GM23338 (cell line): ENCODE data around the gene MESP1. TPM values are rescaled to one million over a fixed set of nuclear protein-coding genes. Genes with fewer than 3 reads are reported as not detected.

Source experiments
- ATAC-seq: fragments of 200-7000 bp; cut with Tn5 transposase; 3 replicates; pipeline ENCODE4 v1.9.1; 2020
- DNase-seq: peaks from one replicate; pipeline ENCODE4 v3.0.0-alpha.2; 2015; ENCODE audit warnings: low spot score
- H2AFZ ChIP-seq: fragments of 200-600 bp; sonication (generic); 2 replicates; pipeline ENCODE4 v1.8.0; 2016; ENCODE audit warnings: antibody characterized with exemption, mild to moderate bottlenecking, moderate library complexity
- H3F3A ChIP-seq: fragments of 200-600 bp; sonication (generic); replicated peaks from 2 replicates; pipeline ENCODE4 v1.8.0; 2017; ENCODE audit warnings: antibody characterized with exemption, mixed run types, low read depth
- H3K27ac ChIP-seq: fragments of 200-600 bp; sonication (generic); 2 replicates; pipeline ENCODE4 v1.6.1; 2016; ENCODE audit warnings: low read depth
- H3K27me3 ChIP-seq: fragments of 200-600 bp; sonication (generic); 2 replicates; pipeline ENCODE4 v1.8.0; 2016; ENCODE audit warnings: mild to moderate bottlenecking, mixed run types, moderate library complexity; ENCODE audit not compliant: insufficient read depth
- H3K36me3 ChIP-seq: fragments of 200-600 bp; sonication (generic); 2 replicates; pipeline ENCODE4 v1.8.0; 2016; ENCODE audit warnings: mild to moderate bottlenecking; ENCODE audit not compliant: insufficient read depth
- H3K4me1 ChIP-seq: fragments of 200-600 bp; sonication (generic); 2 replicates; pipeline ENCODE4 v1.8.0; 2016; ENCODE audit warnings: mild to moderate bottlenecking, moderate library complexity; ENCODE audit not compliant: insufficient read depth
- H3K4me2 ChIP-seq: fragments of 200-600 bp; sonication (generic); 2 replicates; pipeline ENCODE4 v1.7.1; 2017; ENCODE audit warnings: mixed run types
- H3K4me3 ChIP-seq: fragments of 200-600 bp; sonication (generic); 2 replicates; pipeline ENCODE4 v1.6.1; 2016; ENCODE audit warnings: mixed run types
- H3K79me2 ChIP-seq: fragments of 200-600 bp; sonication (generic); replicated peaks from 2 replicates; pipeline ENCODE4 v1.8.0; 2017; ENCODE audit warnings: mild to moderate bottlenecking; ENCODE audit not compliant: insufficient read depth
- H3K9me2 ChIP-seq: fragments of 200-600 bp; sonication (generic); 2 replicates; pipeline ENCODE4 v1.8.0; 2017; ENCODE audit not compliant: insufficient read depth
- H4K20me1 ChIP-seq: fragments of 200-600 bp; sonication (generic); replicated peaks from 2 replicates; pipeline ENCODE4 v1.8.0; 2017; ENCODE audit warnings: mild to moderate bottlenecking; ENCODE audit not compliant: insufficient read depth
- H3K27ac Mint-ChIP-seq: 2 replicates; pipeline ENCODE4 v1.8.0; 2020; ENCODE audit warnings: inconsistent platforms, mild to moderate bottlenecking, moderate library complexity, mixed read lengths
- H3K27me3 Mint-ChIP-seq: 3 replicates; pipeline ENCODE4 v1.8.0; 2022; ENCODE audit warnings: low read depth, mild to moderate bottlenecking, moderate library complexity, mixed read lengths, inconsistent platforms; ENCODE audit not compliant: insufficient read depth, poor library complexity
- H3K36me3 Mint-ChIP-seq: 3 replicates; pipeline ENCODE4 v1.8.0; 2021; ENCODE audit warnings: low read depth, mild to moderate bottlenecking, inconsistent platforms, moderate library complexity, mixed read lengths
- H3K4me1 Mint-ChIP-seq: 3 replicates; pipeline ENCODE4 v1.8.0; 2020; ENCODE audit warnings: mild to moderate bottlenecking, inconsistent platforms, mixed read lengths
- H3K4me3 Mint-ChIP-seq: 3 replicates; pipeline ENCODE4 v1.8.0; 2021; ENCODE audit warnings: moderate library complexity, mild to moderate bottlenecking, inconsistent platforms, mixed read lengths
- H3K9me3 Mint-ChIP-seq: 3 replicates; pipeline ENCODE4 v1.8.0; 2020; ENCODE audit warnings: moderate library complexity, mild to moderate bottlenecking, inconsistent platforms, mixed read lengths
- CTCF ChIP-seq, 2 experiments: fragments of 200-600 bp in 1 of 2; sonication (generic) in 1 of 2; conservative IDR thresholded peaks; 2 replicates each; pipeline versions ENCODE4 v1.5.1 to v1.6.1; 2016 to 2017; ENCODE audit warnings: antibody characterized with exemption in 2 of 2, low read depth in 2 of 2, mild to moderate bottlenecking in 2 of 2, moderate library complexity in 1 of 2
- NANOG ChIP-seq: IDR thresholded peaks from 2 replicates; pipeline ENCODE4 v1.6.1; 2016; ENCODE audit warnings: antibody characterized with exemption, borderline replicate concordance
- POLR2AphosphoS5 ChIP-seq: IDR thresholded peaks from 2 replicates; pipeline ENCODE4 v1.6.1; 2016; ENCODE audit warnings: antibody characterized with exemption, low read depth
- STAT1 ChIP-seq: IDR thresholded peaks from one replicate; pipeline ENCODE4 v1.6.1; 2016; ENCODE audit warnings: antibody characterized with exemption; ENCODE audit not compliant: unreplicated experiment
- ZNF462 ChIP-seq: fragments of 250-450 bp; sonication (Bioruptor Pico); IDR thresholded peaks from 2 replicates; pipeline ENCODE4 v1.5.0; 2020; ENCODE audit warnings: mild to moderate bottlenecking, moderate library complexity
- polyA plus RNA-seq: library from polyadenylated mRNA; unstranded; fragments of >200 nt; fragmentation: Nextera tagmentation; extraction: Ambion mirVana; gene quantifications from 2 replicates; pipeline ENCODE4 v1.2.1, GENCODE V29; 2016
- total RNA-seq: library from RNA; depleted of rRNA; stranded (reverse); fragments of >200 nt; shearing (Covaris generic); gene quantifications from 2 replicates; pipeline ENCODE4 v1.2.3, GENCODE V29; 2014

The MESP1 gene
- total and polyA plus RNA-seq, 2 experiments from 2014 or later: 0.21 to 0.91 TPM

DNA sequence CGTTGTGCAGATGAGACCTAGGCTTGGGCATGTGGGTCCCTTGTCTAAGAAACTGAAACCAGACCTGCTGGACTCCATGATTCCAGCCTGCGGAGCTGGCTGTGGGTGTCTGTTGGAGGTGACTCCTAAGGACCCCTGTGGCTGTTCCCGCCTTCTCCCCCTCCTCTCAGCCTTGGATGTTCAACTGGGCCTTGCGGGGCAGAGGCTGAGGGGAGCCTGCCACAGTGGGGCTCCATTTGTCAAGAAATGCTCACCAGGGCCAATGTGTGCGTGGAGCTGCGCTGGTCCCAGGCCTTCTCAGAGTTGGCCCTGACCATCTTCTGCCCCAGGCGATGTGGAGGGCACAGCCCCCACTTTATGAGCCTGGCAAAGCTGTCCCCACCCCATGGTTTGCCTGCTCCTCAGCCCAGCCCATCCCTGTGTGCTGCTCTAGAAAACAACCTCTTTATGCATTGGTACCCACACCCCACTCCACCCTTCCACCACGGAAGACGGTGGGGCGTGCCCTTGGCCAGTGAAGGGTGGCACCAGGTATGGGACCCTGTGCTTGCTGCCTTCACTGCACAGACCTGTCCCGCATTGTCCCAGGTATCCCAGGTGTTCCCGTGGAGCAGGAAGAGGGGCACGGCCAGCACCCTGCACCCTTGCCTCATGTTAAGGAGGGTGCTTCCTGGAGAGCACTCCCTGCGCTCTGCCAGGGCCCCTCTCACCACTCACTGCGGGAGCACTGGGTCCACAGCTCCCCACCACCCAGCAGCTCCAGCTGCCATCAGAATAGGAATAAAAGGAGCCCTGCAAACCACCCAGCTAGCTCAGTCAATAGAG, 33.0 kb upstream of the MESP1 start:
- peak; percentile 49 for ATAC-seq
- peaks cover 17% of the 10 kb centered on the region for H3K4me1 ChIP-seq
- no peak overlapping the region for H3K27ac Mint-ChIP-seq

DNA sequence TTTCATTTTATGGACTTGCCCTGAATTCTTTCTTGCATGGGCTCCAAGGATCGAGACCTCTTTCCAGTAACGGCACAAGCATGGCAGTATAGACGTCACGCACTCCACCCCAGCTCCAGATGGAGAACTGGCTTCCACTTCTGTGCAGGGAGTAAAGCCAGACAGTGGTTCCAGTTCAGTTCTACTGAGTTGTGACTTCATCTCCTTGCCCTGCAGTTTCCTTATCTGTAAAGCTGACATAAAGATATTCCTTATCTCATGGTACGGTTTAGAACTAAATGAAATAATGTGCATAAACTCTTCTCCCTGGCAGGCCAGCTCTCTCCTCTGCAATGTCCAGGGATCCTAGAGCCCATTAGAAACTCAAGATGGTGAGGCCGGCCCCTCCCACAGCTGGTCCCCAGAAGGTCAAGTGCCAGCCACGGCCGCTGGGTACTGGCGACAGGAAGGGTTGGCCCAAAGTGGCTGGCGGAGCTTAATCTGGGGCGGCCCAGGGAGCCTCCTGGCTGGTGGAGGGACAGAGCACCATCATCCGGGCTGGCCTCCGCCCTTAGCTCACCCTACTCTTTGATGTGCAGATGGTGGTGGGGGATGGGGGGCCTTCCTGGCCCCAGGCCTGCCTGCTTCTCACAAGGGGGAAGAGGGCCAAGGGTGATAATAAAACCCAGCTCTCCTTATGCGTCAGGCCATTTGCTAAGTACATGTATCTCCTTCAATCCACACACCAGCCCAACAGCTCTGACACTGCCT, 32.2 kb upstream of the MESP1 start:
- Histone ChIP-seq H4K20me1 (no peaks in the 10 kb centered on the region), H3K4me3 (no peak overlapping the region), H2AFZ (peak overlapping the region; percentile 74), H3K4me1 (peaks cover 17% of the 10 kb centered on the region), H3K27ac (no peak overlapping the region), H3K27me3 (peaks cover 8% of the 10 kb centered on the region), H3F3A (no peaks in the 10 kb centered on the region), H3K4me2 (peak overlapping the region; percentile 60), H3K36me3 (no peaks in the 10 kb centered on the region), H3K79me2 (no peaks in the 10 kb centered on the region), H3K9me2 (peaks cover 3% of the 10 kb centered on the region; the same call in 1 of the 2 replicates)
- DNase-seq (peak; percentile 48), ATAC-seq (peak; percentile 84)
- H3K27me3 Mint-ChIP-seq: peaks cover 8% of the 10 kb centered on the region
- H3K4me3 Mint-ChIP-seq: no peak overlapping the region
- peaks cover 7% of the 10 kb centered on the region; the same call in 2 of the 3 replicates for H3K9me3 Mint-ChIP-seq
- peaks cover 22% of the 10 kb centered on the region for H3K4me1 Mint-ChIP-seq
- no peak overlapping the region for H3K27ac Mint-ChIP-seq
- peaks cover 3% of the 10 kb centered on the region; the same call in 1 of the 3 replicates for H3K36me3 Mint-ChIP-seq
- no peak for TF ChIP-seq ZNF462
- no peak for TF ChIP-seq NANOG
- no peak for TF ChIP-seq STAT1
- no peak for TF ChIP-seq CTCF (conservative IDR thresholded peaks at IDR 0.05; ENCODE audit: low read depth in 2 of 2)

More for the DNA sequence above, 33.0 kb upstream of the MESP1 start:
- peaks cover 8% of the 10 kb centered on the region; the same call in 2 of the 3 replicates for H3K9me3 Mint-ChIP-seq
- peaks cover 3% of the 10 kb centered on the region; the same call in 1 of the 3 replicates for H3K36me3 Mint-ChIP-seq
- Histone ChIP-seq H3K27me3 (no peaks in the 10 kb centered on the region), H3K4me2 (peak overlapping the region; percentile 60), H2AFZ (peak overlapping the region; percentile 74), H3K79me2 (no peaks in the 10 kb centered on the region), H4K20me1 (no peaks in the 10 kb centered on the region), H3K27ac (no peak overlapping the region), H3K36me3 (no peaks in the 10 kb centered on the region), H3K4me3 (no peak overlapping the region), H3F3A (no peaks in the 10 kb centered on the region), H3K9me2 (peaks cover 3% of the 10 kb centered on the region; the same call in 1 of the 2 replicates)
- peaks cover 7% of the 10 kb centered on the region for H3K27me3 Mint-ChIP-seq
- TF ChIP-seq POLR2AphosphoS5: no peak
- peak in 1 of 2 experiments; percentile 21; a peak in 1 of 4 replicates for TF ChIP-seq CTCF (conservative IDR thresholded peaks at IDR 0.05; ENCODE audit: low read depth in 2 of 2)
- peaks cover 22% of the 10 kb centered on the region for H3K4me1 Mint-ChIP-seq
- DNase-seq: no peak
- H3K4me3 Mint-ChIP-seq: no peak overlapping the region
